Activated CD4-positive, alpha-beta T cell treated with anti-CD3 and anti-CD28 coated beads for 36 hours (primary cell): ENCODE measurements around the gene DNAH8. TPM values are rescaled to one million over a fixed set of nuclear protein-coding genes. Genes with fewer than 3 reads are reported as not detected.
A peak's percentile ranks its signal among the peaks of the same experiment; 100 is the strongest.
"Not testable (repeated sequence)": the region's sequence is repeated elsewhere in the genome, so short reads cannot be mapped to it uniquely, and the experiment has no call there.

ENCODE experiments used
- ATAC-seq: fragments of 200-7000 bp; cut with Tn5 transposase; one replicate; pipeline ENCODE4 v1.10.0; 2021; ENCODE audit warnings: mild to moderate bottlenecking, moderate library complexity
- CTCF ChIA-PET: fragments of 350-600 bp; sonication (Branson Sonifier 250); formaldehyde crosslinking; loops from one replicate; lab custom pipeline; 2021; ENCODE audit warnings: antibody characterized with exemption; lab: Charles Lee
- POLR2A ChIA-PET: fragments of 350-600 bp; sonication (Branson Sonifier 250); formaldehyde crosslinking; loops from one replicate; lab custom pipeline; 2021; ENCODE audit warnings: antibody characterized with exemption, inconsistent platforms; lab: Charles Lee
- DNase-seq: peaks from one replicate; pipeline ENCODE4 v3.0.0-alpha.2; 2020
- H3K27ac Mint-ChIP-seq: one replicate; pipeline ENCODE4 v1.8.0; 2021; ENCODE audit warnings: mixed read lengths
- H3K27me3 Mint-ChIP-seq: one replicate; pipeline ENCODE4 v1.8.0; 2021; ENCODE audit warnings: mixed read lengths
- H3K36me3 Mint-ChIP-seq: one replicate; pipeline ENCODE4 v1.8.0; 2021; ENCODE audit warnings: low read depth, mixed read lengths
- H3K4me1 Mint-ChIP-seq: one replicate; pipeline ENCODE4 v1.8.0; 2021; ENCODE audit warnings: mixed read lengths
- H3K4me3 Mint-ChIP-seq: one replicate; pipeline ENCODE4 v1.8.0; 2021; ENCODE audit warnings: mild to moderate bottlenecking, moderate library complexity, mixed read lengths
- H3K9me3 Mint-ChIP-seq: one replicate; pipeline ENCODE4 v1.8.0; 2021; ENCODE audit warnings: low read depth, mixed read lengths
- intact Hi-C, 2 experiments: fragments of 100-400 bp; cut with DNase I in 1 of 2; cut with micrococcal nuclease in 1 of 2; formaldehyde crosslinking; loops; one replicate each; pipeline versions ENCODE4 v1.14.2 to v1.15.1; 2022 to 2024; cut with DNase I, micrococcal nuclease
- total RNA-seq, 2 experiments: library from RNA; stranded (reverse); gene quantifications; one replicate each; pipeline ENCODE4 v1.2.3, GENCODE V29; 2021

The DNAH8 gene
- total RNA-seq, 2 experiments from 2014 or later = 0.02 TPM; not detected in 1

GRCh38 chr6:38909015-38909730, 194.1 kb downstream of the DNAH8 start:
- H3K4me3 Mint-ChIP-seq = no peak overlapping the region
- H3K27ac Mint-ChIP-seq = no peak overlapping the region
- H3K27me3 Mint-ChIP-seq = no peaks in the 10 kb centered on the region
- ChIA-PET POLR2A (no interaction called here), CTCF (interaction anchor here (0.7 to 1.9 kb wide), 2 partner anchors 37 kb away, joined by 3 to 7 read pairs; no protein-coding TSS in a partner anchor)
- intact Hi-C loops = no loop called here
- ATAC-seq (no peak), DNase-seq (no peak)
- H3K36me3 Mint-ChIP-seq = no peaks in the 10 kb centered on the region
- H3K4me1 Mint-ChIP-seq = no peaks in the 10 kb centered on the region
- no peaks in the 10 kb centered on the region for H3K9me3 Mint-ChIP-seq

- Mint-ChIP-seq H3K27ac (no peak overlapping the region), H3K36me3 (no peaks in the 10 kb centered on the region), H3K9me3 (no peaks in the 10 kb centered on the region), H3K27me3 (no peaks in the 10 kb centered on the region), H3K4me1 (no peaks in the 10 kb centered on the region), H3K4me3 (no peak overlapping the region)
- ChIA-PET POLR2A (no interaction called here), CTCF (interaction anchor here (1.9 kb wide), 1 partner anchor 38 kb away, joined by 7 read pairs; no protein-coding TSS in a partner anchor)
- intact Hi-C loops = no loop called here
- DNase-seq (no peak), ATAC-seq (no peak)
These were observed 195.1 kb downstream of the DNAH8 start for GRCh38 chr6:38910207-38910606.

DNA sequence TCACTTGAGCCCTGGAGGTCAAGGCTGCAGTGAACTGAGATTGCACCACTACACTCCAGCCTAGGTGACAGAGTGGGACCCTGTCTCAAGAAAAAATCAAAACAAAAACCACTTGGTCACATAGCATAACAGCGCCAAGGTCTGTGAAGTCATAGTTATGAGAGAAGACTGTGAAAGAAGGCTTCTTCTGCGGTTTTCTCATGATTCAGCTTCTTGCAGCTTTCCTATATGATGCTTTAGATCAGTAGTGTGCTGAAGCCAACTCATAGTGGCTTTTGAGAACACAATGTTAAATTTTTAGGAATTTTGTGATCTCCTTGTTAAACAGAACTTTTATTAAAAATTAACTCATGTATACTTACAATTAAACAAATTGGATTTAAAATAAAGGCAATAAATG, 197.3 kb downstream of the DNAH8 start:
- Mint-ChIP-seq H3K27me3 (no peaks in the 10 kb centered on the region), H3K36me3 (no peaks in the 10 kb centered on the region), H3K27ac (no peak overlapping the region), H3K4me1 (no peaks in the 10 kb centered on the region), H3K4me3 (no peak overlapping the region), H3K9me3 (no peaks in the 10 kb centered on the region)
- CTCF ChIA-PET = no interaction called here
- intact Hi-C loops = no loop called here
- ATAC-seq = no peak
- DNase-seq = no peak
- POLR2A ChIA-PET = no interaction called here

DNA sequence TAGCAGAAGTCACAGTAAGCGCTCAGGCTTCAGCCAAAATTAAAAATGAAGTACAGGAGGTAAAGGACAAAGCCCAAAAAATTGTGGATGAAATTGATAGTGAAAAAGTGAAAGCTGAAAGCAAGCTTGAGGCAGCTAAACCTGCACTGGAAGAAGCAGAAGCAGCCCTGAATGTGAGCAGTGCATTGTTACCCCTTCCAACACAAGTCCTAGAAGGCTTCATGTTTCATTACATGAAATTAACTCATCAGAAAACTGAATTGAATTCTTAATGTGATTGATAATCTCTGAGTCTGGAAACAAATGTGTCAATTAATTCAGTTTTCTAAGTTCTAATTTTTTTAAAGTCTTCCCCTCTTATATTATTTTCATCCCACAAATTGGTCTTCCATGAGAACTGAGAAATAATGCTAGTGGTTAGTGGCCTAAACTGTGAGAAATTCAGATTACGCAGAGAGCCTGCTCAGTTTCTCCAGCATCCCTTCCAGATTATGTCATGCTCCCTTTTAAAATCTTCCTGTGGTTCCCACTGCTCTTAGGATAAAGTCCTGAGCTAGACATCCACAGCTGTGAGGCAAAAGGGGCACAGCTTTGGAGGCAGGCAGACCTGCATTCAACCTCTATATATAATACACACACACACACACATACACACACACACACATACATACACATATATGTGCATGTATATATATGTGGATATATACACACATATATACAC, 200.3 kb downstream of the DNAH8 start:
- Mint-ChIP-seq H3K27ac (no peak overlapping the region), H3K9me3 (no peaks in the 10 kb centered on the region), H3K27me3 (no peaks in the 10 kb centered on the region), H3K4me1 (no peaks in the 10 kb centered on the region), H3K4me3 (no peak overlapping the region), H3K36me3 (no peaks in the 10 kb centered on the region)
- ChIA-PET POLR2A (no interaction called here), CTCF (interaction anchor here (1.1 kb wide), 1 partner anchor 43 kb away, joined by 3 read pairs; no protein-coding TSS in a partner anchor)
- ATAC-seq = no peak
- intact Hi-C loops = no loop called here
- no peak for DNase-seq

DNA sequence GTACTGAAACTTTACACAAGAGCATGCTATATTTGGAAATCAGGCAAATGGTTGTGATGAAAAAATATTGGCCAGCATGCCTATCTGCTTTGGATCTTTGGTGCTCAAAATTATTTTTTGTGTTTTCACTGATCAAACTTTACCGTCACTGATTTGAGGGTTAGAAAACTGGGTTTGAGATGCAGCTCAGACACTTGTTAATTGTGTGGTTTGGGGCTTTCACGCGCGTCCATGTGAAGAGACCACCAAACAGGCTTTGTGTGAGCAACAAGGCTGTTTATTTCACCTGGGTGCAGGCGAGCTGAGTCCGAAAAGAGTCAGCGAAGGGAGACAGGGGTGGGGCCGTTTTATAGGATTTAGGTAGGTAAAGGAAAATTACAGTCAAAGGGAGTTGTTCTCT, 206.4 kb downstream of the DNAH8 start:
- H3K36me3 Mint-ChIP-seq, H3K9me3 Mint-ChIP-seq, H3K4me3 Mint-ChIP-seq, POLR2A ChIA-PET, H3K27me3 Mint-ChIP-seq, intact Hi-C loops, H3K4me1 Mint-ChIP-seq, H3K27ac Mint-ChIP-seq, ATAC-seq, CTCF ChIA-PET, DNase-seq: not testable (repeated sequence)

DNA sequence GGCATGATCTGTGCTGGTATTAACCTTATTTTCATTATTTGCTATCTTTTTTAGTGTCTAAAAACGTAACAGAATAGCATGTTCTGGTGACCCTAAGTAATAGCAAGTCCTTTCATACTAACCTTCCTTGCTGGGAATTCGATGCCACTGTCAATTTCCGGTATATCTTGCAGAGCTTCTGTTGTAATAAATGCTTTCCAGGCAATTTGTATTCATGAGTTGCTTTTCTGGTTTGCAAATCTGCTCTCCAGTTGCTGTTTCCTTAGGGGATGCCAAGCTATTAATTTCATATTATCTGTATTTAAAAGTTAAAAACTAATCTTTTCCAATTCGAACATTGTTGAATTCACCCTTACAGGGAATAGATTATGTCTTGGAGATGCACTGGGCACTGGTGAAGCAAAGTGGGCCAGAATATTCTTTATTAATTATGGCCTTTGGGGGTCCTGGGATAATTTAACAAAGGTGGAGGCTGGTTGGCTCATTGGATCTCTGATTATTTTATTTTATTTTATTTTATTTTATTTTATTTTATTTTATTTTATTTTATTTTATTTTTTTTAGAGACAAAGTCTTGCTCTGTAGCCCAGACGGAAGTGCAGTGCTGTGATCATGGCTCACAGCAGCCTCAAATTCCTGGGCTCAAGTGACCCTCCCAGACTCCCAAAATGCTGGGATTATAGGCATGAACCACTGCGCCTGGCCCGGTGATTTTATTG, 209.8 kb downstream of the DNAH8 start:
- no peak overlapping the region for H3K4me3 Mint-ChIP-seq
- H3K36me3 Mint-ChIP-seq = no peaks in the 10 kb centered on the region
- ChIA-PET POLR2A (no interaction called here), CTCF (interaction anchor here (0.6 to 0.7 kb wide), 2 partner anchors 17 to 34 kb away, joined by 3 to 4 read pairs; no protein-coding TSS in a partner anchor)
- DNase-seq (no peak), ATAC-seq (no peak)
- no peaks in the 10 kb centered on the region for H3K9me3 Mint-ChIP-seq
- H3K4me1 Mint-ChIP-seq = no peaks in the 10 kb centered on the region
- H3K27me3 Mint-ChIP-seq = peaks cover 4% of the 10 kb centered on the region
- peak overlapping the region; percentile 15 for H3K27ac Mint-ChIP-seq
- intact Hi-C loops = no loop called here

- DNase-seq = no peak
- ATAC-seq = no peak
- Mint-ChIP-seq H3K9me3 (no peaks in the 10 kb centered on the region), H3K4me3 (no peak overlapping the region), H3K27ac (no peak overlapping the region), H3K4me1 (no peaks in the 10 kb centered on the region), H3K36me3 (no peaks in the 10 kb centered on the region), H3K27me3 (peaks cover 4% of the 10 kb centered on the region)
- POLR2A ChIA-PET = no interaction called here
- intact Hi-C loops = no loop called here
- CTCF ChIA-PET = interaction anchor here (1.0 kb wide), 1 partner anchor 57 kb away, joined by 3 read pairs; no protein-coding TSS in a partner anchor
These were observed 214.4 kb downstream of the DNAH8 start for GRCh38 chr6:38929560-38929959.

DNA sequence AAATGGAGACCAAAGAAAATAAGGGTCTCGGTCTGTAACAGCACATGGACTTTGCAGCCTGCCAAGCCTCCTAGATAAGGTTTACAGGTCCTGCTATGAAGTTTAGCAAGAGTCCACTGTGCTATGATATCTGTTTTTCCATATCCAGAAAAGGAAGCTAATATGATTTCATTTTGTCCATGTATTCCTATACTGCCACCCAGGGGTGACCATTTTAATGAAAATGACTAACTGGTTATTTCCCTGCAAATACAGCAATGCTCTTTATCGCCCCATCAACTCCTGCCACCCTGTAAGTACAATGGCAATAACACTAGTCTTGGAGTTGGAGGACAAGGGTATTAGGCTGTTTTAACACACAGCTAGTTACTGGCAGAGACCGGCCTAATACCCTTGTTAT, 218.3 kb downstream of the DNAH8 start:
- no peaks in the 10 kb centered on the region for H3K9me3 Mint-ChIP-seq
- ChIA-PET POLR2A (no interaction called here), CTCF (no interaction called here)
- H3K27ac Mint-ChIP-seq = no peak overlapping the region
- no peaks in the 10 kb centered on the region for H3K36me3 Mint-ChIP-seq
- no peak overlapping the region for H3K4me3 Mint-ChIP-seq
- peaks cover 2% of the 10 kb centered on the region for H3K27me3 Mint-ChIP-seq
- H3K4me1 Mint-ChIP-seq = no peaks in the 10 kb centered on the region
- ATAC-seq (peak; percentile 44), DNase-seq (no peak)
- intact Hi-C loops = loop anchor here (1.0 to 5.0 kb wide), 2 partner anchors 61 kb away; no protein-coding TSS in a partner anchor

DNA sequence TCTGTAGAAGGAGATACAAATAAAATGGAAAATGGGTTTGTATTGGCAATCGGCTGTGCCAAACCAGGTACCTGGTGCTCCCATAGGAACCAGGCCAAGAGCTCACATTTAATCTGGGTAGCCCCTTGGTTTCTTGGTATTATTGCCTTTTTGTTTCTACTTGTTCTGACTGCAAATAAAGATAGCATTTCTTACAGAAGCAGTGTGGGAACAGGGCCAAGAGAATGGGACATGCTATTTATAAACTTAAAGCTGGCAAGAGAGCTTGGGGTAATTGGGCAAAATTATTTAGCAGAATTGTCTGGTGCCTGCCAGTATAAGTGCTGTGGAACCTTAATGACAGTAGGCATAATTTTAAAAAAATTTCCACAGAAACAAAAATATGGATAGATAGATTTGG, 219.9 kb downstream of the DNAH8 start:
- intact Hi-C loops = no loop called here
- DNase-seq (no peak), ATAC-seq (no peak)
- Mint-ChIP-seq H3K9me3 (no peaks in the 10 kb centered on the region), H3K36me3 (no peaks in the 10 kb centered on the region), H3K4me1 (peaks cover 3% of the 10 kb centered on the region), H3K27ac (no peak overlapping the region), H3K27me3 (no peaks in the 10 kb centered on the region), H3K4me3 (no peak overlapping the region)
- ChIA-PET POLR2A (no interaction called here), CTCF (no interaction called here)

DNA sequence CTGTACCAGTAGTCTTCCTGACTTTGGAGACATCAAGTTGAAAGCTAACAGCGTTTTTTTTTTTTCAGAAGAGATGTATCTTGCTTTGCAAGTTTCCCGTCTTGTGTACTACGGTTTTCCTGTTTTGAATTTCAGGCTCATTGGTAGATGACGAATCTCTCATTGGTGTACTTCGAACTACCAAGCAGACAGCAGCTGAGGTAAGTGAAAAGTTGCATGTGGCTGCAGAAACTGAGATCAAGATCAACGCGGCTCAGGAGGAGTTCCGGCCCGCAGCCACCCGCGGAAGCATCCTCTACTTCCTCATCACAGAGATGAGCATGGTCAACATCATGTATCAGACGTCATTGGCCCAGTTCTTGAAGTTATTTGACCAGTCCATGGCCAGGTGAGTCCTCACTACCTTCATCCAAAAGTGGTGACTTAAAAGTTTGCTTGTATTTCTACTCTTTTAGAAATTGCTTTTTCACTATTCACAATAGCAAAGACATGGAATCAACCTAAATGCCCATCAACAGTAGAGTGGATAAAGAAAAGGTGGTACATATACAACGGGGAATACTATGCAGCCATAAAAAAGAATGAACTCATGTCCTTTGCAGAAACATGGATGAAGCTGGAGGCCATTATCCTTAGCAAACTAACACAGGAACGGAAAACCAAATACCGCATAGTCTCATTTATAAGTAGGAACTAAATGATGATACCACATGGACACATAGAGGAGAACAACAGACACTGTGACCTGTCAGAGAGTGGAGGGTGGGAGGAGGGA, 222.9 kb downstream of the DNAH8 start:
- H3K4me3 Mint-ChIP-seq = no peak overlapping the region
- H3K9me3 Mint-ChIP-seq = no peaks in the 10 kb centered on the region
- no peaks in the 10 kb centered on the region for H3K36me3 Mint-ChIP-seq
- H3K4me1 Mint-ChIP-seq = peaks cover 3% of the 10 kb centered on the region
- intact Hi-C loops = no loop called here
- no peak overlapping the region for H3K27ac Mint-ChIP-seq
- CTCF ChIA-PET = interaction anchor here (0.6 kb wide), 1 partner anchor 365 kb away, joined by 6 read pairs; no protein-coding TSS in a partner anchor
- DNase-seq (no peak), ATAC-seq (no peak)
- no peaks in the 10 kb centered on the region for H3K27me3 Mint-ChIP-seq
- POLR2A ChIA-PET = no interaction called here

DNA sequence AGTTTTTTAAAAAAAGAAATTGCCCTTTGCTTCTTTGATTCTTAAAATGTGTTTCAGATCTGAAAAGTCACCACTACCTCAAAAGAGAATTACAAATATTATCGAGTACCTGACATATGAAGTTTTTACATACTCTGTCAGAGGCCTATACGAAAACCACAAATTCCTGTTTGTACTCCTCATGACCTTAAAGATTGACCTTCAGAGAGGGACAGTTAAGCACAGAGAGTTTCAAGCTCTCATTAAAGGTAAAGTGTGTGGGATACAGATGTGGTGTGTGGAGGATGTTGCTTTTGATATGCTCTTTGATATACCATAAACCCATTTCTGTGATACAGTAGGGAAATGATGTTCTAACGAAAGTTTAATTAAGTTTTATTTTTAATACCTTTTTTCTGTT, 223.6 kb downstream of the DNAH8 start:
- Mint-ChIP-seq H3K27me3 (no peaks in the 10 kb centered on the region), H3K4me1 (peaks cover 3% of the 10 kb centered on the region), H3K27ac (no peak overlapping the region), H3K9me3 (no peaks in the 10 kb centered on the region), H3K4me3 (no peak overlapping the region), H3K36me3 (no peaks in the 10 kb centered on the region)
- ChIA-PET CTCF (no interaction called here), POLR2A (no interaction called here)
- ATAC-seq = no peak
- DNase-seq = no peak
- intact Hi-C loops = no loop called here
